ENCODE data around the gene GNAO1. TPM values are rescaled to one million over a fixed set of nuclear protein-coding genes. Genes with fewer than 3 reads are reported as not detected.

The GNAO1 gene
- total RNA-seq, 4 donors from 2014 or later, result 0.50 to 1.5 (median 0.66) TPM

- Histone ChIP-seq H3K9me3 (no peaks in the 10 kb centered on the region), H3K27me3 (no peaks in the 10 kb centered on the region), H3K27ac (no peak overlapping the region), H3K4me1 (peaks cover 33 to 54% (median 36%) of the 10 kb centered on the region in 3 donors), H3K4me3 (no peak overlapping the region), H3K36me3 (no peaks in the 10 kb centered on the region)
- no peak for DNase-seq
- intact Hi-C loops (cut with DNase I), result no loop called here
- TF ChIP-seq POLR2A (IDR thresholded peaks at IDR 0.05) (no peak), CTCF (IDR thresholded peaks at IDR 0.05) (no peak)
- WGBS, 2 donors, result 75 to 82% methylated on average over 3 to 8 of the region's 8 CpGs
Measured at GRCh38 chr16:56331915-56332314, 140.6 kb downstream of the GNAO1 start.

GRCh38 chr16:56332464-56333079, 141.3 kb downstream of the GNAO1 start:
- H3K4me1 ChIP-seq, result peaks cover 36 to 56% (median 37%) of the 10 kb centered on the region in 3 donors
- no peak overlapping the region for H3K4me3 ChIP-seq
- H3K27me3 ChIP-seq, result no peaks in the 10 kb centered on the region
- no peaks in the 10 kb centered on the region for H3K9me3 ChIP-seq
- no peak overlapping the region for H3K27ac ChIP-seq
- WGBS, 2 donors, result 66 to 76% methylated on average over 8 to 9 of the region's 16 CpGs
- intact Hi-C loops (cut with DNase I), result no loop called here
- TF ChIP-seq POLR2A (IDR thresholded peaks at IDR 0.05) (no peak), CTCF (IDR thresholded peaks at IDR 0.05) (peak in 4 of 6 experiments; percentile 12 to 38 (median 31))
- no peak for DNase-seq
- no peaks in the 10 kb centered on the region for H3K36me3 ChIP-seq

- 27 to 82% methylated on average over 4 of the region's 9 CpGs for WGBS, 2 donors
- TF ChIP-seq POLR2A (IDR thresholded peaks at IDR 0.05) (no peak), CTCF (IDR thresholded peaks at IDR 0.05) (no peak)
- intact Hi-C loops (cut with DNase I), result no loop called here
- H3K9me3 ChIP-seq, result no peaks in the 10 kb centered on the region
- peaks cover 36 to 60% (median 37%) of the 10 kb centered on the region in 3 donors for H3K4me1 ChIP-seq
- no peak overlapping the region for H3K4me3 ChIP-seq
- DNase-seq, result no peak
- H3K36me3 ChIP-seq, result no peaks in the 10 kb centered on the region
- H3K27ac ChIP-seq, result peak overlapping the region; percentile 43 to 76 (median 62)
- H3K27me3 ChIP-seq, result no peaks in the 10 kb centered on the region
Measured at GRCh38 chr16:56334761-56335160, 143.5 kb downstream of the GNAO1 start.

GRCh38 chr16:56336071-56336688, 144.9 kb downstream of the GNAO1 start:
- H3K9me3 ChIP-seq, result no peaks in the 10 kb centered on the region
- no peaks in the 10 kb centered on the region for H3K27me3 ChIP-seq
- no peak for DNase-seq
- H3K27ac ChIP-seq, result peak overlapping the region in 2 of 4 donors; percentile 74 to 76
- no peaks in the 10 kb centered on the region for H3K36me3 ChIP-seq
- WGBS, 2 donors, result 63% methylated on average over 5 of the region's 8 CpGs; no CpG with 5 or more reads in 1 of the 2 donors
- intact Hi-C loops (cut with DNase I), result no loop called here
- peaks cover 36 to 64% (median 37%) of the 10 kb centered on the region in 3 donors for H3K4me1 ChIP-seq
- TF ChIP-seq POLR2A (IDR thresholded peaks at IDR 0.05), result no peak
- no peak for TF ChIP-seq CTCF (IDR thresholded peaks at IDR 0.05)
- no peak overlapping the region for H3K4me3 ChIP-seq

GRCh38 chr16:56336711-56337110, 145.4 kb downstream of the GNAO1 start:
- 33% methylated on average over 1 of the region's 21 CpGs; no CpG with 5 or more reads in 1 of the 2 donors for WGBS, 2 donors
- intact Hi-C loops (cut with DNase I), result no loop called here
- H3K27ac ChIP-seq, result peak overlapping the region in 1 of 4 donors; percentile 76
- no peak for DNase-seq
- no peak overlapping the region for H3K4me3 ChIP-seq
- no peaks in the 10 kb centered on the region for H3K36me3 ChIP-seq
- no peak for TF ChIP-seq CTCF (IDR thresholded peaks at IDR 0.05)
- no peak for TF ChIP-seq POLR2A (IDR thresholded peaks at IDR 0.05)
- H3K27me3 ChIP-seq, result no peaks in the 10 kb centered on the region
- H3K9me3 ChIP-seq, result no peaks in the 10 kb centered on the region
- H3K4me1 ChIP-seq, result peaks cover 36 to 67% (median 37%) of the 10 kb centered on the region in 3 donors

Measured in esophagus squamous epithelium (tissue), 5 donors.